Effector memory CD8-positive, alpha-beta T cell (primary cell): ENCODE results near the gene NLRP12.
"Not testable (repeated sequence)": the region's sequence is repeated elsewhere in the genome, so short reads cannot be mapped to it uniquely, and the experiment has no call there.

Experiments used
- ATAC-seq: fragments of 150-1000 bp; cut with Tn5 transposase; replicated peaks from 2 replicates; pipeline ENCODE4 v1.10.0; 2021; ENCODE audit warnings: mild to moderate bottlenecking, moderate library complexity
- DNase-seq, 3 experiments: peaks; one replicate each; pipeline ENCODE4 v3.0.0; 2021
- H3K27ac Mint-ChIP-seq, 2 donors: one replicate each; pipeline ENCODE4 v1.8.0; 2022; ENCODE audit warnings: mild to moderate bottlenecking in 2 of 2, mixed read lengths in 2 of 2, moderate library complexity in 2 of 2
- H3K27me3 Mint-ChIP-seq, 2 donors: one replicate each; pipeline ENCODE4 v1.8.0; 2022; ENCODE audit warnings: mixed read lengths in 2 of 2
- H3K36me3 Mint-ChIP-seq: one replicate; pipeline ENCODE4 v1.8.0; 2022; ENCODE audit warnings: mild to moderate bottlenecking, moderate library complexity, mixed read lengths; ENCODE audit not compliant: insufficient read depth
- H3K4me1 Mint-ChIP-seq, 2 donors: one replicate each; pipeline ENCODE4 v1.8.0; 2022; ENCODE audit warnings: low read depth in 2 of 2, mixed read lengths in 2 of 2
- H3K4me3 Mint-ChIP-seq, 2 donors: one replicate each; pipeline ENCODE4 v1.8.0; 2022; ENCODE audit warnings: mild to moderate bottlenecking in 2 of 2, mixed read lengths in 2 of 2, moderate library complexity in 2 of 2
- H3K9me3 Mint-ChIP-seq, 2 donors: one replicate each; pipeline ENCODE4 v1.8.0; 2022; ENCODE audit warnings: mixed read lengths in 2 of 2

NLRP12 gene

DNA sequence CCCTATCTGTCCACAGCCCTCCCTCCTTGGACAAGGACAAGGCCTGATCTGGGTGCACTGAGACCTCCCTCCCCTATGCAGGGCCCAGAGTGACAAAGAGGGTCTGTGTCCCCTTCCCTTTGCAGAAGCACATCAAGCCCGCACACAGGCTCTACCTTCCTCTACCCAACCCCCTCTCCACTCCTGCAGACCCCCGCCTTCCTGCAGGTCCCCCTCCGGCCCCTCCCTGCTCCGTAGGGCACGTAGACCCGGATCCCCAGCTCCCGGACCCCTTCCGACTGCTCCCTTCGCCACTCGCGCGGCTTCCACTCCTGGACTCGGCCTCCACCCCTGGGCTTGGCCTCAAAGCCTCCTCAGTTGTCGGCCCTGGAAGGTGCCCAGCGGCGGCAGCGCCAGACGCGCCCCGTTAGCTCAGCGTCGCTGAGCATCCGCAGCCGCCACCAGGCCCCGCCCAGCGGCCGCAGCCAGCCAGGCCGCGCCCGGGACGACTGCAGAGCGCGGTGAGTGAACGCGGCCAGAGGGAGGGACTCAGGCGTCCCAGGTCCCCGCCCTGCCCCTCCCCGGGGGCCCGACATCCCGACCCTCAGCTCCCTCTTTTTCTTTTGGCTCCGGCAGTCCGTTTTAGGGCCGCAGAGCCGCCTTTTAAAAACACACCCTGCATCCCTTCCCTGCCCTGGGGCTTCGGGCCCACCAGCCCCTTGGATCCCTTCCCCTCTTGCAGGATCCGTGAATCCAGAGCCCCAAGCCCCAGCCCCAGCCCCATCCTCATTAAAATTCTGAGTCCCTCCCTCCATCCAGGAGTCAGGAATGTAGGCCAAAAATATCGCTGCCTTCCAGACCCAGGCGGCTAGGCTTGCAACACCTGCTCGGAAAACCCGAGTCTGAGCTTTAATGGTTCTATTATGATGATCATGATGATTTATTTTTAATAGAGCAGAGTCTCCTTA lies 42.1 kb upstream of the NLRP12 start:
- H3K4me3 Mint-ChIP-seq: peak overlapping the region; percentile 96 to 99
- H3K9me3 Mint-ChIP-seq: no peaks in the 10 kb centered on the region
- DNase-seq (peak; percentile 72 to 77 (median 72)), ATAC-seq (peak; percentile 26)
- H3K27me3 Mint-ChIP-seq: no peaks in the 10 kb centered on the region
- peak overlapping the region; percentile 100 for H3K27ac Mint-ChIP-seq
- H3K36me3 Mint-ChIP-seq: peaks cover 61% of the 10 kb centered on the region
- peaks cover 27 to 35% of the 10 kb centered on the region in 2 donors for H3K4me1 Mint-ChIP-seq

DNA sequence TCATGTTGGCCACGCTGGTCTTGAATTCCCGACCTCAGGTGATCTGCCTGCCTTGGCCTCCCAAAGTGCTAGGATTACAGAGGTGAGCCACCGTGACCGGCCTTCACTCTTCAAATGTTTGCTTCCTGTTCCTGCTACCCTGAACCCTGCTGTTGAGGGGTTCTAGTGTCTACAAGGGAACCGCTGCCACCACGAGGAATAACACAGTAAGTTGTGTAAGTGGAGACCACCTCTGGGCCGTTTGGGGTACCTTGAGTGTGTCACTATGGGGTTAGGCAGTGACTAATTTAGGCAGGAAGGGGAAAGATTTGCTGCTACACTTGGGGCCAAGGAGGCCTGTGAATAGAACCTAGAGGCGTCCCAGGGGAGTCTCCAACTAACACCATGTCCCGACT lies 41.4 kb upstream of the NLRP12 start:
- Mint-ChIP-seq H3K27me3 (no peaks in the 10 kb centered on the region), H3K4me3 (peak overlapping the region; percentile 96 to 99), H3K27ac (peak overlapping the region; percentile 100), H3K36me3 (peaks cover 55% of the 10 kb centered on the region), H3K4me1 (peaks cover 22 to 30% of the 10 kb centered on the region in 2 donors), H3K9me3 (no peaks in the 10 kb centered on the region)
- DNase-seq: no peak
- no peak for ATAC-seq

DNA sequence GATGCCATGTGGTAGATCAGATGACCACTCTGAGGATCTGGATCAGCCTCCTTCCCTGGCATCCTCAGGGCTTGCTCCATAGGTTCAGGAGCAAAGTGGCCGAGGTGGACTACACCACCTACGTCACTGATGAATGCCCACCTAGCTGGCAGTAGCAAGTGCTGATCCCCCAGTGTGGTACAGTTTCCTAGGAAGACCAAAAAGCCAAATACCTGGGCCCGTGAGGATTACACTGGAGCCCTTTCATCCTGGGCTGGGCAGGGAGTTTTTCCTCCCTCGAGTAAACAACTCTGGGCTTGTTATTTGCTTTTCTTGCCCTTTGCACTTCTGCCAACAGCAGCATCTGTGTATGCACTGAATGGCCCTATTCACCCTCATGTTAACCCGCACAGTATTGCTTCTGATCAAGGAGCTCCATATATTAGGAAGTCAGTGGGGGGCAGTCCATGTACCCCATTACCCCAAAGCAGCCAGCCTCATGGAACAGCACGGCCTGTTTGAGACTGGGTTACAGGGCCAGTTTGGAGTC lies 40.3 kb upstream of the NLRP12 start:
- Mint-ChIP-seq H3K36me3 (peaks cover 43% of the 10 kb centered on the region), H3K4me3 (no peak overlapping the region), H3K9me3 (no peaks in the 10 kb centered on the region), H3K27me3 (no peaks in the 10 kb centered on the region), H3K27ac (no peak overlapping the region), H3K4me1 (peaks cover 20 to 25% of the 10 kb centered on the region in 2 donors)
- ATAC-seq (no peak), DNase-seq (no peak)

DNA sequence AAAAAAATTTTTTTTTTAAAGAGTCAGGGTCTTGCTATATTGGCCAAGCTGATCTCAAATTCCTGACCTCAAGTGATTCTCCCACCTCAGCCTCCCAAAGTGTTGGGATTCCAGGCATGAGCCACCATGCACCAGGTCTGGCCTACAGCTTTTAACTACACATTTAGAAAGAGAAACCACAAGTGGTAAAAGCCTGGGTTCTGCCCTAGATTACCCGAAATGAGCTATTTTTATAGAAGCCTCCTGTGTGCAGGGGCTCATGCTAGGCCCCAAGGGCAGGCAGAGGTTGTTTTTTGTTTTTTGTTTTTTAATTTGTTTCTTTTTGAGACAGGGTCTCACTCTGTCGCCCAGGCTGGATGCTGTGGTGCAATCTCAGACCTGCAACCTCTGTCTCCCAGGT lies 29.6 kb upstream of the NLRP12 start:
- ATAC-seq (peak; percentile 35), DNase-seq (no peak)
- Mint-ChIP-seq H3K27ac (peak overlapping the region in 1 of 2 donors; percentile 35), H3K36me3 (peaks cover 3% of the 10 kb centered on the region), H3K4me3 (no peak overlapping the region), H3K4me1 (peaks cover 7 to 8% of the 10 kb centered on the region in 2 donors), H3K9me3 (no peaks in the 10 kb centered on the region), H3K27me3 (peaks cover 33 to 34% of the 10 kb centered on the region in 2 donors)

DNA sequence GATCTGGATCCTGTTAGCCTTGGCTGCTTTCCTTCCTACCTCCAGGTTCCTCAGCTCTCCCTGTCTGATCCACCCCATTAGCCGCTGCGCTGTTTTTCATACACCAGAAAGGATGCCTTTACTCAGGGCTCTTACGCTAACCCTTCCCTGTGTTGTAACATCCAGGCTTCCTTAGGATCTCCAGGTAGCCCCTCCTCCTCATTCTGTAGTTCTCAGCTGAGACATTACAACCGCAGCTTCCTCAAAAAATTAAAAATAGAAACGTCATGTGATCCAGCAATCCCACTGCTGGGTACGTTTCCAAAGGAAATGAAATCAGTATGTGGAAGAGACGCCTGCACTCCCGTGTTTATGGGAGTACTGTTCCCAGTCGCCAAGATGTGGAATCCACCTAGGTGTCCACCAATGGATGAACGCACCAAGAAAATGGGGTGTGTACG lies 25.1 kb upstream of the NLRP12 start:
- peaks cover 7 to 8% of the 10 kb centered on the region in 2 donors for H3K4me1 Mint-ChIP-seq
- no peak for DNase-seq
- H3K27ac Mint-ChIP-seq: no peak overlapping the region
- H3K9me3 Mint-ChIP-seq: no peaks in the 10 kb centered on the region
- peaks cover 3% of the 10 kb centered on the region for H3K36me3 Mint-ChIP-seq
- H3K4me3 Mint-ChIP-seq: peak overlapping the region in 1 of 2 donors; percentile 21
- peaks cover 35 to 47% of the 10 kb centered on the region in 2 donors for H3K27me3 Mint-ChIP-seq
- no peak for ATAC-seq

DNA sequence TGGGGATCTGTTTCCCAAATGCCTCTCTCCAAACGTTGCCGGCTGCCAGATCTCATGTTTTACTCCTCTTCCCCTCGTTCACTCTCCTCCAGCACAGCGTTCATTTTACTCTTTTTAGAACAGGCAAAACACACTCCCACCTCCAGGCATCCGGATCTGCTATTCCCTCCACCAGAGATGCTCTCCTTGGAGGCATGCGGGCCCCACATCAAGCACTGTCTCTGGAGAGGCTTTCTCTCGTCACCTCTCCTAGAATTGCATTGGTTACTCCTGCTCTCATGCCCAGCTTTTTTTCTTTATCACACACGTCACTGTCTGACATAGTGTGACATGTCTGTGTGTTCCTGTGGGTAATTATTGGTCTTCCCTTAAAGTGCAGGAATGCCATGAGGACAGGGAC lies 23.4 kb upstream of the NLRP12 start:
- DNase-seq: no peak
- no peaks in the 10 kb centered on the region for H3K9me3 Mint-ChIP-seq
- no peak overlapping the region for H3K4me3 Mint-ChIP-seq
- peaks cover 2 to 3% of the 10 kb centered on the region in 2 donors for H3K4me1 Mint-ChIP-seq
- peaks cover 30 to 44% of the 10 kb centered on the region in 2 donors for H3K27me3 Mint-ChIP-seq
- no peak overlapping the region for H3K27ac Mint-ChIP-seq
- peaks cover 3% of the 10 kb centered on the region for H3K36me3 Mint-ChIP-seq
- no peak for ATAC-seq

DNA sequence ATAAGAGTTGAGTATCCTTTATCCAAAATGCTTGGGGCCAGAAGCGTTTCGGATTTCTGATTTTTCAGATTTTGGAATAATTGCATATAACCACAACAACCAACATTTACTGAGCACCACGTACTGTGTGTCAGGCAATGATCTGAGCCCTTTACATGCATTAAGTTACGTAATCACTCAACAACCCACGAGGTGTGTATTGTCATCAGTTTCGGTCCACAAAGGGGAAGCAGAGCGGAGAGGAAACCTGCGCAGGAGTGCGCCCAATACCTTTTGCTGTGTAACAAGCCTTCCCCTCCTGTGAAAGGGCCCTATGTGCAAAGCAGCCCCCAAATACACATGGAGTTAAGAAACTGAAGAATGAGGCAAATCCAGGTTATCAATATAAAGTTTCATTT lies 20.7 kb upstream of the NLRP12 start:
- Mint-ChIP-seq H3K4me3 (no peak overlapping the region), H3K36me3 (no peaks in the 10 kb centered on the region), H3K27me3 (peaks cover 18 to 36% of the 10 kb centered on the region in 2 donors), H3K9me3 (no peaks in the 10 kb centered on the region), H3K27ac (no peak overlapping the region), H3K4me1 (peaks cover 0 to 4% of the 10 kb centered on the region in 2 donors)
- no peak for ATAC-seq
- no peak for DNase-seq

DNA sequence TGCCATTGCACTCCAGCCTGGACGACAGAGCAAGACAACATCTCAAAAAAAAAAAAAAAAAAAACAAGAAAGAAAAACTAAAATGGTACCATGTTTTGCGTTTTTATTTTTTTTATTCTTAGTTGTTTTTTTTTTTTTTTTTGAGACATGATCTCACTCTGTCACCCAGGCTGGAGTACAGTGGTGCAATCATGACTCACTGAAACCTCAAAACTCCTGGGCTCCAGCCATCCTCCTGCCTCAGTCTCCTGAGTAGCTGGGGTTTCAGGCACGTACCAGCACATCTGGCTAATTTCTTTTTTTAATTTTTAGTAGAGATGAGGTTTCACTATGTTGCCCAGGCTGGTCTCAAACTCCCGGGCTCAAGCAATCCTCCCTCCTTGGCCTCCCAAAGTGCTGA lies 16.8 kb upstream of the NLRP12 start:
- H3K27me3 Mint-ChIP-seq: peaks cover 0 to 25% of the 10 kb centered on the region in 2 donors

DNA sequence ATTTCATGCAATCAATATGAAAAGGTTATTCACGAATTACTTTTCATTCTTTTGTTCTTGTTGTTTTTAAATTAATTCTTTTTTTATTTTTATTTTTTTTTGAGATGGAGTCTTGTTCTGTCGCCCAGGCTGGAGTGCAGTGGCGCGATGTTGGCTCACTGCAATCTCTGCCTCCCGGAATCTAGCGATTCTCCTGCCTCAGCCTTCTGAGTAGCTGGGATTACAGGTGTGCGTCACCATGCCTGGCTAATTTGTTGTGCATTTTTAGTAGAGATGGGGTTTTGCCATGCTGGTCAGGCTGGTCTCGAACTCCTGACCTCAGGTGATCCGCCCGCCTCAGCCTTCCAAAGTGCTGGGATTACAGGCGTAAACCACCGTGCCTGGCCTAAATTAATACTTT lies 16.1 kb upstream of the NLRP12 start:
- not testable (repeated sequence) for H3K9me3 Mint-ChIP-seq, DNase-seq, H3K27ac Mint-ChIP-seq, H3K36me3 Mint-ChIP-seq, H3K4me3 Mint-ChIP-seq, ATAC-seq, H3K4me1 Mint-ChIP-seq
- peaks cover 0 to 20% of the 10 kb centered on the region in 2 donors for H3K27me3 Mint-ChIP-seq

More for the DNA sequence above, 16.8 kb upstream of the NLRP12 start:
- not testable (repeated sequence) for DNase-seq, H3K4me3 Mint-ChIP-seq, H3K9me3 Mint-ChIP-seq, H3K4me1 Mint-ChIP-seq, H3K36me3 Mint-ChIP-seq, H3K27ac Mint-ChIP-seq, ATAC-seq

DNA sequence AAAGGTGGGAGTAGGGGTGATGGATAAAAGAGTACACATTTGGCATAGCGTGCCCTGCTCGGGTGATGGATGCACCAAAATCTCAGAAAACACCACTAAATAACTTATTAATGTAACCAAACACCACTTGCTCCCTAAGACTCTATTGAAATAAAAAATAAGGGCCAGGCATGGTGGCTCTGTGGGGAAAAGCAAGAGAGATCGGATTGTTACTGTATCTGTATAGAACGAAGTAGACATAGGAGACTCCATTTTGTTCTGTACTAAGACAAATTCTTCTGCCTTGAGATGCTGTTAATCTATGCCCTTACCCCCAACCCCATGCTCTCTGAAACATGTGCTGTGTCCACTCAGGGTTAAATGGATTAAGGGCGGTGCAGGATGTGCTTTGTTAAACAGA lies 14.3 kb upstream of the NLRP12 start:
- ATAC-seq, DNase-seq, H3K36me3 Mint-ChIP-seq, H3K9me3 Mint-ChIP-seq, H3K4me3 Mint-ChIP-seq, H3K27ac Mint-ChIP-seq, H3K4me1 Mint-ChIP-seq: not testable (repeated sequence)
- peaks cover 10 to 37% of the 10 kb centered on the region in 2 donors for H3K27me3 Mint-ChIP-seq

DNA sequence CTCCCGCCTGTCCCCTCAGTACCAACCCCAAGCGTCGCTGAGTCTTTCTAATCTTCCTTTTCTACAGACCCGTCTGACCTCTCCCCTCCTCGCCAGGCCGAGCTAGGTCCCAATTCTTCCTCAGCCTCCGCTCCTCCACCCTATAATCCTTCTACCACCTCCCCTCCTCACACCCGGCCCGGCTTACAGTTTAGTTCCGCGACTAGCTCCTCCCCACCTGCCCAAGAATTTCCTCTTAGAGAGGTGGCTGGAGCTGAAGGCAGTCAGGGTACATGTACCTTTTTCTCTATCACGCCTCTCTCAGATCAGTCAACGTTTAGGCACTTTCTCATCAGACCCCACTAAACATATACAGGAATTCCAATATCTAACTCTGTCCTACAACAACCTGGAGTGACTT lies 8.7 kb upstream of the NLRP12 start:
- not testable (repeated sequence) for H3K36me3 Mint-ChIP-seq, H3K27ac Mint-ChIP-seq, DNase-seq, H3K4me1 Mint-ChIP-seq, H3K4me3 Mint-ChIP-seq, H3K9me3 Mint-ChIP-seq, ATAC-seq
- peaks cover 49 to 70% of the 10 kb centered on the region in 2 donors for H3K27me3 Mint-ChIP-seq

DNA sequence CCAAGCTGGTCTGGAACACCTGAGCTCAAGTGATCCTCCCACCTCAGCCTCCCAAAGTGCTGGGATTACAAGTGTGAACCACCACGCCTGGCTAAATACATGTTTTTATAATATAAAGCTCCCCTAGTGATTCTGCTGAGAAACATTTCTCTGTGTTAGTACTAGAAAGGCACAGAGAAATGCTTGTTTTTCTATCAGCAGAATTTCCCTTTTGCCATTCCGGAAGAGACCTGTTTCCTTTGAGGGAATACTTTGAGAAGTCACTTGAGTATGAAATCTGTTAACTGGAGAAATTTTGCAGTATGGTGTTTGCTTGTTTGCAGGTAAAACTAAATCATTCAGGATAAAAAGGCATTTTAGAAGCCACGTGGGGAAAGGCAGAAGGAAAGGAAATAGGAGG lies 4.4 kb upstream of the NLRP12 start:
- DNase-seq: no peak
- Mint-ChIP-seq H3K27me3 (peaks cover 62 to 77% of the 10 kb centered on the region in 2 donors), H3K9me3 (no peaks in the 10 kb centered on the region), H3K4me3 (no peak overlapping the region), H3K27ac (no peak overlapping the region), H3K36me3 (peaks cover 3% of the 10 kb centered on the region), H3K4me1 (no peaks in the 10 kb centered on the region)
- no peak for ATAC-seq

DNA sequence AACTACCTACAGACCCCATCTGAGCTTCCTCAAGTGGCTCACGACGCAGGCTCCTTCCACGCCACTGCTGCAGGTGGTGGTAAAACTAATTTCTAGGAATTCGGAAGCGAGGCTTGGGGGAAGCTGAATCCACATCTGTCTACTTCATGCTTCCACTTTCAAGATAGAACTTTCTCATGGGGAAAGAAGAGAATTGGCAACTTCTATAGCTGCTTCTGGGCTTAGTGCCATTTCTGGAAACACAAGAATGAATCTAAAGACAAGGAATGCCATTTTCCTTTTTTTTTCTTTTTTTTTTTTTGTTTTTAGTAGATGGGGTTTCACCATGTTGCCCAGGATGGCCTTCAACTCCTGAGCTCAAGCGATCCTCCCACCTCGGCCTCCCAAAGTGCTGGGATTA lies 2.8 kb upstream of the NLRP12 start:
- DNase-seq (no peak), ATAC-seq (no peak)
- H3K4me3 Mint-ChIP-seq: no peak overlapping the region
- no peaks in the 10 kb centered on the region for H3K9me3 Mint-ChIP-seq
- peaks cover 3% of the 10 kb centered on the region for H3K36me3 Mint-ChIP-seq
- H3K27me3 Mint-ChIP-seq: peaks cover 46 to 65% of the 10 kb centered on the region in 2 donors
- H3K4me1 Mint-ChIP-seq: no peaks in the 10 kb centered on the region
- no peak overlapping the region for H3K27ac Mint-ChIP-seq
